ENCODE results near the gene ZNF14.
"Not testable (repeated sequence)": the region's sequence is repeated elsewhere in the genome, so short reads cannot be mapped to it uniquely, and the experiment has no call there.

Gene ZNF14

GRCh38 chr19:19746286-19747213 lies 13.6 kb upstream of the ZNF14 start:
- no peak for DNase-seq

GRCh38 chr19:19745496-19746285 lies 12.8 kb upstream of the ZNF14 start:
- no peak for DNase-seq

- DNase-seq = no peak
Measured at GRCh38 chr19:19744641-19745040, 11.7 kb upstream of the ZNF14 start.

GRCh38 chr19:19743921-19744320 lies 11.0 kb upstream of the ZNF14 start:
- not testable (repeated sequence) for DNase-seq

- DNase-seq = no peak
Measured at GRCh38 chr19:19743176-19743575, 10.3 kb upstream of the ZNF14 start.

GRCh38 chr19:19742773-19743172 lies 9.9 kb upstream of the ZNF14 start:
- DNase-seq = no peak

- DNase-seq = no peak
Measured at GRCh38 chr19:19741184-19741583, 8.3 kb upstream of the ZNF14 start.

GRCh38 chr19:19740755-19741154 lies 7.8 kb upstream of the ZNF14 start:
- DNase-seq = no peak

- no peak for DNase-seq
Measured at GRCh38 chr19:19738564-19738963, 5.7 kb upstream of the ZNF14 start.

GRCh38 chr19:19737559-19738332 lies 4.8 kb upstream of the ZNF14 start:
- no peak for DNase-seq

GRCh38 chr19:19721896-19722295 lies 11.0 kb downstream of the ZNF14 start:
- no peak for DNase-seq

- no peak for DNase-seq
Measured at GRCh38 chr19:19719798-19720197, 13.1 kb downstream of the ZNF14 start.

- no peak for DNase-seq
Measured at GRCh38 chr19:19711934-19712828, 20.7 kb downstream of the ZNF14 start.

- DNase-seq = no peak
Measured at GRCh38 chr19:19711306-19711933, 21.5 kb downstream of the ZNF14 start.

GRCh38 chr19:19710506-19710905 lies 22.4 kb downstream of the ZNF14 start:
- DNase-seq = no peak

GRCh38 chr19:19704836-19705235 lies 28.1 kb downstream of the ZNF14 start:
- no peak for DNase-seq

GRCh38 chr19:19700493-19700892 lies 32.4 kb downstream of the ZNF14 start:
- DNase-seq = not testable (repeated sequence)

GRCh38 chr19:19697589-19697988 lies 35.3 kb downstream of the ZNF14 start:
- no peak for DNase-seq

GRCh38 chr19:19696386-19696785 lies 36.5 kb downstream of the ZNF14 start:
- DNase-seq = no peak

GRCh38 chr19:19691683-19692082 lies 41.2 kb downstream of the ZNF14 start:
- DNase-seq = no peak

GRCh38 chr19:19689023-19689422 lies 43.9 kb downstream of the ZNF14 start:
- not testable (repeated sequence) for DNase-seq

GRCh38 chr19:19687090-19687489 lies 45.8 kb downstream of the ZNF14 start:
- no peak for DNase-seq
